Ecto neural progenitor cell (in vitro differentiated cells): ENCODE data around the gene MAP3K8.

Experiments used
- DNase-seq: peaks from one replicate; pipeline ENCODE4 v3.0.0-alpha.2; 2018; ENCODE audit warnings: low spot score

MAP3K8 gene

DNA sequence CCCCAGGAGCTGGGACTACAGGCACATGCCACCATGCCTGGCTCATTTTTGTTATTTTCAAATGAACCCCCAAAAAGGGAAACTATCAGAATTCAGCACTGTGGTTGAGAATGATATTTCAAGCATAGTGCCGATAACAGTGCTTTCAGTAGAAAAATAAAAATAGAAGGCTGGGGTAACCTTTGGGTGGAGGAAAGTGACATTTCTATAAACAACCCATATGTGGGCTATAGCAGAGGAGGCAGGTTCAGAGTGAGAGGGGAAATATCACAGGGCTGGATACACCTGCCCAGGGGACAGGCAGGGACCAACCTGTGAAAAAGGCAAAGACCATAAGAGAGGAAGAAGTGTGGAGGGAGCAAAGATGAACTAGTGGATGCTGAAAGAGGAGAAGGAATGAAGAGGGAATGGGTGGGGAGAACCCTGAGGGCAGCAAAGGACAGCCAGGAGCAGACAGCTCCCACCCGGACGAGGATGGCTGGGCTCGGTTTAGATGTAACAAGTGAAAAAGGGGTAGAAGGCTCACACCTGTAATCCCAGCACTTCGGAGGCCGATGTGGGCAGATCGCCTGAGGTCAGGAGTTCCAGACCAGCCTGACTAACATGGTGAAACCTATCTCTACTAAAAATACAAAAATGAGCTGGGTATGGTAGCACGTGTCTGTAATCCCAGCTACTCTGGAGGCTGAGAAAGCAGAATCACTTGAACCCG lies 56.5 kb downstream of the MAP3K8 start:
- no peak for DNase-seq

DNA sequence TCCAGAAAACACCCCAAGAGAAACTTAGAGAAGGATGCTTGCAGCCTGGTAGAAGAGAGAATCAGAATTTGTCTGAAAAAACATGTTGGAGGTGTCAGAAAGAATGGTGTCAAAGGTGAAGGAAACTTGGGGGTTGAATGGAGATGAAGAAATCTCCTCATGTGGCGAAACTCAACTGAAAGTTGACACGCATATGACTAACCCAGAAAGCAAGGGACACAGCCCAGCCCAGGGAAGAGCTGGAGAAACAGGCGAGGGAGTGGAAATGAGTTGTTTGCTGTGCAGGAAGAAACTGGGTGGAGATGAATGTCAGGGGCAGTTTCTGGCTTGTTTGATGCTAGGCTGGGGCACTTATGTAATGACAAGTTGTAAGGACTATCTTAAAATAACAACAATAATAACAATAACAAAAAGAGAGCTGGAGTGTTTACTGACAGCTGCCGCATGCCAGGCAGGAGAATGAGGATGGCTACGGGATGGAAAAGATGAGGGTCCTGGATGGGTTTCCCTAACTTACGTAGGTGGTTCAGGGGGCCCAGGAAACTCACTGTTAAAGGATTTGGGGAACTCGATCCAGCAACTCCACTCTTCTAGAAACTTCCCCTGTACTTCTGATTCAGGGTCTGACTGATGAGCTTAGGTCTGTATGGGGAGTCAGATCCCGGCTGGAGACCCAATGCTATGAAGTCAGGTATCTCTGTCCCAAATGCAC lies 57.4 kb downstream of the MAP3K8 start:
- DNase-seq = no peak

DNA sequence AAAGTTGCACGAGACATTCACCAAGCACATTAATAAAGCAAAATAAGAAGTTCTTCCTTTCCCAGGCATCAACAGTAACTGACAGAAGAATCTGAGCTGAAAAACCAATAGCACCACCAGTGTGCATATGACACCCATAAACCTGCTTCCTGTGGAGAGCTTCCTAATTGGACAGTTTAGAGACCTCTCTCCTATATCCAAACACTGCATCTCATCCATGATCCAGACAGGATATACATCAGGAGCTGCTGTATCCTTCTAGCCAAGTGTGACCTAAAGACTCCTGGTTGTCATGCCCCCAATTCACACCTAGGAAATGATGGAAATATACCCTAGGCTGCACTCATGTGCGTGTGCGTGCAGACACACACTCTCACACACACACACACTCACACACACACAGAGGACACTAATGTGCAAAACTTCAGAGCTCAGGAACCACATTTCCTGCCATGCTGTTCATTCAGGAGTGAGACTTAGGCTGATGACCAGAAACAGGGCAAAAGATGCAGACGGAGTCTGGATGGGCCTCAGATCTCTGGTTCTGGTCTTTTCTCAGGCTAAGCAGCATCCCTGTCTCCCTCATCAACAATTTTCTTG lies 58.0 kb downstream of the MAP3K8 start:
- DNase-seq = no peak

DNA sequence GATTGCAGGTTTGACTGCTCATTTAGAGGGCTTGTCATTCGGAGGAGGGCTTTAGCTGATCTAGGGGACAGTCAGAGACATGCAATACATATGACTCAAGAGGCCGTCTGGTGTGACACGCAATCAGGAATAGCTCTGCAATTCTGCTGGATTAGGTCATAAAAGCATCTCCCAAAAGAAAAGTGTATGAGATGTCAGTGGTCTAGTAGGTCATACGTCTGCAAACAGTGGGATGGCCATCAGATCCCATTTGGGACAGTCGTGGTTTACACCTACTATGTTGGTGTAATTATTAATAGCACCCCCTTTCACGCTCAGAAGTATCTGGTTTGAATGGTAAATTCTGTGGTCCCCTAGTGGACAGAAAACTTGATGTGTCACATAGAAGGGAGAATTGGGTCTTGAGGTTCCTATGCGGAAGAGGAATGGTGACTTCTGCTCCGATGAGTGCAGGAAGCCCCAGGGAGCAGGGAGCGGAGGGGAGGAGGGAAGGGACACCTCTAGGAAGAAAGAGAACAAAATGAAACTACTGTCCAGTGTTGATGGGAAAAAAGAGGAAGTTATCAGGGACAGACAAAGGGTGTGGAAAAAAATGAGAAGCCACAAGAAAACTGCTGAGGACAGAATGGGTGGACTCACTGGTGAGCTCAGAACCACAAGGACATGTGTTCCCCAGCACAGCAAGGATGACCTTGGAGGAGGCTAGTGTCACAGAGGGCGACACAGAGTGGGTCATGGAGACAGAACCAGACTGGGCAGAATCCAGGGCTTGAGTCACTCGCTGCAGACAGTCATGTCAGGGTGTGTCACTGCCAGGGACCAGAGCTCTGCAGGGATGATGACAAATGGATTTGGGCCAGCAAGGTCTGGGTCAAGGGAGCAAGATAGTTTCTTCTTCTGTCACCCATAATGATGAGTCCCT lies 59.9 kb downstream of the MAP3K8 start:
- no peak for DNase-seq

DNA sequence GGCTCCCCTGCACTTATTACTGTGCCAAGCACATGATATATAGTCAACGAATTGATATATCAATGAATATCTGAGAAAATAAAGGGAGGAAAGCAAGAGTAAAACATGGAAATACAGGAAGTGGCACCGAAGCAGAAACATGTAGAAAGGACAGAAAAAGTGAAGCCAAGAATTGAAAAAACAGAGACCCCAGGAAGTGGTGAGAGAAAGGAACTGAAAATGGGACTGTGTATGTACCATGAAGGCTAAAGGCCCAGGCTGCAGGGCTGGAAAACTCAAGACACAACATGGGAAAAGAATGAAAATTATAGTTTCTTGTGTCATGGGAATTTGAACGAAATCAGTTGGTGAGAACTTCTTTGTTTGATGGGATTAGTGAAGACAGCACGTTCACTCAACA lies 60.6 kb downstream of the MAP3K8 start:
- DNase-seq = no peak

DNA sequence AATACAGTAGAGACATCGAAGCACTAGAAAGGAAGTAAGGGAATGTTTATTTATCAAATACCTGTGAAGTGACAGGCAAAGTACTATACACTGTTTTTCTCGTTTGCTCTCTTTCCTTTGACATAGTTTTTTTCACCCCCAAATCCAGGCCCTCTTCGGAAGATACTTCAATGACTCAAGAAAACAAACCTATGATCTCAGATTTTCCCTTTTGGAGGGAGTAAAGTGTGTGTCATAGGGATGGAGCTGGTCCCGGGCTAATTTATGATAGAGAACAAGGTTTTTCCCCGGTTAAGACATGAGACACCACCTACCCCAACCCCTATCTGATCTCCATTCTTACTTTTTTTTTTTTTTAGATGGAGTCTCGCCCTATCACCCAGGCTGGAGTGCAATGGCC lies 61.7 kb downstream of the MAP3K8 start:
- no peak for DNase-seq

DNA sequence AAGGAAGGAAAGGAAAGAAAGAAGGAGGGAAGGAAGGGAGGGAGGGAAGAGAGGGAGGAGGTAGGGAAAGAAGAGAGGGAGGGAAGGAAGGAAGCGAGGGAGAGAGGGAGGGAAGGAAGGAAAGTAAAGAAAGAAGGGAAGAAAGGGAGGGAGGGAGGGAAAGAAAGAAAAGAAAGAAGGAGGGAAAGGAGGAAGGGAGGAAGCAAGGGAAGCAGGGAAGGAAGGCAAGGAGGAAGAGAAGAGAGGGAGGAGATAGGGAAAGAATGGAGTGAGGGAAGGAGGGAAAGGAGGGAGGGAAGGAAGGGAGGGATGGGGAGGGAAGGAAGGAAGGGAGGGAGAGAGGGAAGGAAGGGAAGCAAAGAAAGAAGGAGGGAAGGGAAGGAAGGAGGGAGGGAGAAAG lies 65.8 kb downstream of the MAP3K8 start:
- DNase-seq = no peak

DNA sequence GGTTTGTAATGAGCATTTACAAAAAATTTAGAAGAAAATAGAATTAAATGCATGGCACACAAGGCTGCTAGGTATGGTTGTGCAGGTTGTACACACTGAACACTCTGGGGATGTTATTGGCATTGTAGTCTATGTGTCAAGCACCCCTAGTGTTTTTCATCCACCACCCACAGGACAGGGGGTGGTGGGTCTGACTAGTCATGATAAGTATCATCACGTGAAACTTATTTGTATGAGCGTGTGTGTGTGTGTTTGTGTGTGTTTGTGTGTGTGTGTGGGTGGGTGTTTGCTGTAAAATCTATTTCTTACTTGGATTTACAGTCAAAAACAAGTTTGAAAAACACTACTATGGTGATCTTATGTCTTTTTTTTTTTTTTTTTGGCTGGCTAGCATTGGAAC lies 66.5 kb downstream of the MAP3K8 start:
- no peak for DNase-seq

DNA sequence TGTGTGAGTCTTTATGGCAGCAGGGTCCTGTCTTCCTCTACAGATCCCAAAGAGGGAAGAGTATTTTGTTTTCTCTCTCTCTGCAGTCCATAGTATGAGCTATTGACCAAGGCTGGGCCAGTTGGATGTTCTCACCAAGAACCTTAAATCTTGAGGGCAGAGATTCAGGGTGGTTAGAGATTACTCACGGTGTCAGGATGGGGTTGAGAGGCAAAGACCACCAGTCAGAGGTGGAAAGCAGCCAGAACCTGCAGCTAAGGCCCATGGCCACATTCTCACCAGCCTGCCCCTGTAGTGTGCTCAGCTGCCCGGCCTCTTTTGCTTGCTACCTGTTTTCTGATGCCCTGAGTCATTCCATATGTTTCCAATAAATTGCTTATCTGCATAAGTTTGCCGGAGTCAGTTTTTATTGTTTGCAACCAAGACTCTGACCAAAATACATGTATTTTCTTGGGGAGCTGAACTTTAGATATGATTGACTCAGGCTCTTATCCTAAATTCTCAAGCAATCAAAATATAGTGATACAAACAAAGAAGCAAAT lies 67.0 kb downstream of the MAP3K8 start:
- no peak for DNase-seq

DNA sequence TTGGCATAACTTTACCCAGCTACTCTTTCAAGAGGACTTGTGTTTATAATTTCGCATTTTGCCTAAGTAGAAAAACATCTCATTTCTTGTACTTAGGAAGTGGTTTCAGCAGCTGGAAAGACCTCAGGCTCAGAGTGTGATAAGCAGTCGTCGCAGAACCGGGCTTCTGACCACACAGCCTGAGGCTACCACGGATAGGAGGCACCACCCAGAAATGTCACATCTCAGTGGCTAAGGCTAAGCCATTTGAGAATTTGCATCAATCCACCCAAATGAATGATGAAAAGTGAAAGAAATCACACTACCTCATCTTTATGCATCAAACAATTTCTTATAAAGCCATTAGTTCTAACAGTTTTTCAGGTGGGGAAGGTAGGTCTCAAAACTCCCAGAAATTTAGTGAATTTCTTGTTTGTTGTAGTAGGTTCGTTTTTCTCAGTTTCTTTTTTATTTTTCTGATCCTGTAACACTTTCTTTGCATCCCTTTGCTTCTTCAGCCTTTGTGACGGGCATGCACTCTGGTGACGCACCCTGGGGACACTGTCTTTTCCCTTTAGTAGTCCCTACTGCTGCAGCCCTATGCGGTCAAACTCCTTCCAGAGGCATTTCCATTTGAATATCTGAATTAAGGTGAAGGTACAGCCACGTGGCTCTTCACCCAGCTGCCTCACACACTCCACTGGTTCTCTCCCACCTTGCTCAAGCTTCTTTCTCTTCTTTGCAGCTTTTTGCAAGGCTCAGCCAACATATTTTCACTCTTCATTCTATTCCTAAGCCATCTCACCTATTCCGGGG lies 68.5 kb downstream of the MAP3K8 start:
- DNase-seq = no peak

DNA sequence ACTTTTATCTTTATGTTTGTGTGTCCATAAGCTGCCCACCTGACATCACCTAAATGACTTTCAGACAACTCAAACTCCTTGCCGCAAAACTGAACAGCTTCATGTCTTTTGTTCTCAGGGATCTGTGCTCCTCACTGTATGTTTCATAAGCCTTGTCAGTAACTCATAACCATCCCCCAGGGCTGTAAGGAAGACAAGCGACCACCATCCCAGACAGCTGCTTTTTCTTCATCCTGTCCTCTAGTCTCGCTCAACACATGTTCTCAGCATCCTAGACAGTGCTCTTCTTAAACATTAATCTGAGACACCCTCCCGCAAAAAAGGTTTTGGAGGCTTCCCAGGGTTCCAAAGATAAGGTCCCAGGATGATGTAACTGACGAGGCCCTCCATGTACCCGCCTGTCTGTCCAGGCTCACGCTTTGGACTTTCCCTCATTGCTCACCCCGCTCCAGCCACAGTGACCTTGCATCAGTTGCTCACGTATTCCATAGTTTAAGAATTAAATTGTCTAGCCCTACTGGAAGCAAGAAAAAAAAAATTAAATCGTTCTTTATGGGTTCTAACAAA lies 69.8 kb downstream of the MAP3K8 start:
- no peak for DNase-seq

DNA sequence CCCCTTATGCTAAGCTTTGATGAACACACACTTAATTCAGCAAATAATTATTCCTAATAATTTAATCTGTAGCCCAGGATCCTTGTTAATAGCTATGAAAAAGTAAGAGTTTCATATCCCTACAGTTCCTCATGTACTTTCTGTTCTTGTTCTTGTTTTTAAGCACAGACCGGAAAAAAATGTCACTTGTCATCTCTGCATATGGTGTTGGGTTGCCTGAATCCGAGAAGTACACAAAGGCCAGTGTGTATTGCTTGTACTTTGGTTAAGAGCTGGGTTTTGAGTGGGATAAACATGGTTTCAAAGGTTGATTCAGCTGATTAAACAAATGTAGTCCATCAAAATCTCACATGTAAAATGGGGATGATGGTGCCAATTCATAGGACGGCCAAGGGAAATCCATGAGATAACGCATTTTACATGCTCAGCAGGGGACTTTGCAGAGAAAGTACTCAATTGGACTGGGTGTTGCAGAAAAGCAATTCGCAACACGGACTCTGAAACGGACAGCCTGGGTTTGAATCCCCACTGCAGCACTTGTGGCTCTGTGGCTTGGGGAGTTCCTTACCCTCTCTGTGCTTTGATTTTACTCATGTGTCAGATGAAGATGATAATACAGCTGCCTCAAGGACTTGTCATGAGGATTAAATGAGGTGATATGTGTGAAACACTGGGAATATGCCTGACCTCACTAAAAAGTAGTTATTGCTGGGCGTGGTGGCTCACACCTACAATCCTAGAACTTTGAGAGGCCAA lies 71.7 kb downstream of the MAP3K8 start:
- DNase-seq = no peak

DNA sequence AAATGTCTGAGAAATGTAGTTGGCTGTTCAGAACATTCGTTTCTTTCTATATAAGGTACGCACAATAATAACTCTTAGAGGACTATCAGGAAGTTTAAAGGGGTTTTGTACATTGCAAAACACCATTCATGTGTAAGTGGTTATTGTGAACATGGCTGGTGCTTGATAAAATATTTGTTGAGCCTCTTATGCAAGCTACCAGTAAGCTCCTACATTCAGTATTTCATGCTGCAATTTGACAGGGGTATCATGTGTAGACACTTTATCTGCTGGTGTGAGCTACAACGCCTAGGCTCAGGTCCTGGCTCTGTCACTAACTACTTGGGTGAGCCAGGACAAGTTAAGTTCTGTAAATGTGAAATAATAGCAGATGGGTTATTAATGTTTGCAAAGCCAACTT lies 75.5 kb downstream of the MAP3K8 start:
- DNase-seq = no peak

DNA sequence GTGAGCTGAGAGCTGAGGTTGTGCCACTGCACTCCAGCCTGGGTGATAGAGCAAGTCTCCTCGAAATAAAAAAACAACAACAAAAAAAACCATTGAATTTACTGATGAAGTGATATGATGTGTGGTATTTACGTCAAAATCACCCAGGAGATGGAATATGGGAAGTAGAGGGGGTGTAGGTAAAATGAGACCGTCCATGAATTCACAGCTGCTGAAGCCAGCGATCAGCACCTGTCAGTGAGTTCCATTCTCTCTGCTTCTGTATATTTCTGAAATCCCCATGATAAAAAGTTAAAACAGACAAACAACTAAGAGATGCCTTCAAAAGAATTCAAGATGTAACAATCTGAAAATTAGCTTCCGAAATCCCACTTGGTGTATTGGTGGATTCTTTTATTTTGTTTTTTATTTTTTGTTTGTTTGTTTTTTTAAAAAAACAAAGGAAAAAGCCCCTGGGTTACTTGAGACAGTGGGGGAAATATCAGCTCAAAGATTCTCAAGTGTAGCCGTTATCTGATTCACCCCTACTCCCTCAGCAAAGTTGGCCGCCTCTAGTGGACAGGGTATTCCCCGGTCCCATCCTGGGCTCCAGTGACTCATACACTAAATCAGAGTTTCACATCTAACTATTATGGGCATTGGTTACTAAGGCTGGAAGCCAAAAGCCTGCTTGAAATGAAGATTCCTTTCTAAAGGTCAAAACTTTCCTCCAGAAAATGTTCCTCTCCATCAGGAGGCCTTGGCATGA lies 76.4 kb downstream of the MAP3K8 start:
- DNase-seq = no peak

DNA sequence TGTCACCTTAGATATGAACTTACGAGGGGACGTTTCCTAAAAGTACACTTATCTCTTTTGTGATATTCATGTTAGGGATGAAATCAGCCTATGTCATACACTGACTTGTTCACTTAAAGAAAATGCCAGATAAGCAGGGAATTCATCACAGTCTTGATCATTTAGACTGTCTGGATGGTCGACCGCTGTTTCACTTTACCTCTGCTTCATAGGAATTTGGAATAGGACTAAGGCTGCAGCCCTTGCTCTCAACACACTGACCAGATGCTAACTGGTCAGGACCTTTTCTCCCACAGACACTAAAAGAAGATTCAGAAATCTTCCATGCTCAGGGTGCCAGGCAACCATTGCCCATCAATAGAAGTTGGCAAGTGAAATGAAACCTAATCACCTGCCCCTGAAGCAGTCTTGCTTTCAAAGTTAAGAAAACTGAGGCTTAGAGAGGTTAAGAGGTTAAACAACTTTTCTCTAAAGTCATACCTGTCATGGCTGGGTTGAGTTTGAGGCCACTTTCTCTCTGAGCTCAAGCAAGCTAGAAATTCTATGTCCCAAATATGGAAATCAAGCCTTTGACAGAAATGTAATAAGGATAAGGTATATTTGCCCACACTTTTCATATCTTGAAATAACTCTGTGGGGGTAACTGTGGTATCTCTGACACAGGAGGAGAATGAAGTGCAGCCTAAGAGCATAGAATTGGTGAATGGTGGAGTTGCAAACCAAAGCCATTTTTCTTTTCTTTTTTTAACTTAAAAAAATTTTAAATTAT lies 77.1 kb downstream of the MAP3K8 start:
- no peak for DNase-seq
